ENCODE data around the gene TMEM170B.

The TMEM170B gene

DNA sequence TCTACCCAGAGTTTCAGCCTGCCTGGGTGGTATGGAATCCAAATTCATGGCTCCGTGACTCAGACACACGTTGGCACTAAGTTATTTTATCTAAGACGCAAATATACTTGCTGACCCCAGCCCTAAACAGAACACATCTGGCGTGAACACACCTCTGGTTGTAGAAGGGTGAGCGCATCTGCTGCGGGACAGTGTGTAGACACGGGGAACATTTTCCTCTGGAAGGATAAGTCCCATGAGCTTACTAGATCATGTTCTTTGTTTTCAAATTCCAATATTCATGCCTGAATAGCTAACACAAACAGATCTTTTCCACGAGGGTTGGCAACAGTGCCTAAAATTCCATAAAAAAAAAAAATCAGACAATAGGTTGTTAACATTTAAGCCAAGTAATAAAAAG, 87.8 kb downstream of the TMEM170B start:
- no peak overlapping the region for H3K4me3 ChIP-seq (ENCODE audit: low read depth, low read length)
- TF ChIP-seq, protein P1, sequence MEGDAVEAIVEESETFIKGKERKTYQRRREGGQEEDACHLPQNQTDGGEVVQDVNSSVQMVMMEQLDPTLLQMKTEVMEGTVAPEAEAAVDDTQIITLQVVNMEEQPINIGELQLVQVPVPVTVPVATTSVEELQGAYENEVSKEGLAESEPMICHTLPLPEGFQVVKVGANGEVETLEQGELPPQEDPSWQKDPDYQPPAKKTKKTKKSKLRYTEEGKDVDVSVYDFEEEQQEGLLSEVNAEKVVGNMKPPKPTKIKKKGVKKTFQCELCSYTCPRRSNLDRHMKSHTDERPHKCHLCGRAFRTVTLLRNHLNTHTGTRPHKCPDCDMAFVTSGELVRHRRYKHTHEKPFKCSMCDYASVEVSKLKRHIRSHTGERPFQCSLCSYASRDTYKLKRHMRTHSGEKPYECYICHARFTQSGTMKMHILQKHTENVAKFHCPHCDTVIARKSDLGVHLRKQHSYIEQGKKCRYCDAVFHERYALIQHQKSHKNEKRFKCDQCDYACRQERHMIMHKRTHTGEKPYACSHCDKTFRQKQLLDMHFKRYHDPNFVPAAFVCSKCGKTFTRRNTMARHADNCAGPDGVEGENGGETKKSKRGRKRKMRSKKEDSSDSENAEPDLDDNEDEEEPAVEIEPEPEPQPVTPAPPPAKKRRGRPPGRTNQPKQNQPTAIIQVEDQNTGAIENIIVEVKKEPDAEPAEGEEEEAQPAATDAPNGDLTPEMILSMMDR (IDR thresholded peaks at IDR 0.05; ENCODE audit: borderline replicate concordance, insufficient read depth, low read depth, low read length), result no peak

DNA sequence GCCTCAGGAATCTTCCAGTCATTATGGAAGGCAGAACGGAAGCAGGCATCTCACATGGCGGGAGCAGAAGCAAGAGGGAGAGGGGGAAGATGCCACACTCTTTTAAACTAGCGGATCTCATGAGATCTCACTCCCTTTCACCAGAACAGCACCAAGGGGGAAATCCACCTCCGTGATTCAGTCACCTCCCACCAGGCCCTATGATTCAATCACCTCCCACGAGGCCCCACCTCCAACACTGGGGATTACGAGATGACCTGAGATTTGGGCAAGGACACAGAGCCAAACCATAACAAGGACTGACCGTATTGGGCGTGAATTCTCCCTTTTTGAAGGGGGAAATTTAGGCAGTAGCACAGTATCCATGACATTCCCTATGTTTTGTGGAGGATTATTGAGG, 88.8 kb downstream of the TMEM170B start:
- TF ChIP-seq, protein P1 (IDR thresholded peaks at IDR 0.05; ENCODE audit: borderline replicate concordance, insufficient read depth, low read depth, low read length), result no peak
- H3K4me3 ChIP-seq (ENCODE audit: low read depth, low read length), result no peak overlapping the region

DNA sequence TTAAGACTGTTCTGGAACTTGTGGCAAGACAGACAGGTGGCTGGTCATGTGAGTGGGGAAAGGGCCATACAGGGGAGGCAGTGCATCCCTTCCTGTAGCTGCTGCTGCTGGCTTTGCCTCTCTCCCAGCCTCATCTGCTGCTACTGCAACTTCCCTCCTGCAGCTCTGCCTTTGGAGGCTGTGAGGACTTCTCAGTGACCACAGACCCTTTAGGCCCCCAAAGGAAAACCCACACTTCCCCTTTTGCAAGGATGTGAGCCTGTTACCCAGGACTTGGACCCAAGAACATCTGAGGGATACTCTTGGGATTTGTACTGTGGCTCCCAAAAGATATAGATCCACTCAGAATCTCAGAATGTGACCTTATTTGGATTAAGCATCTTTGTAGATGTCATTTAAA, 91.0 kb downstream of the TMEM170B start:
- TF ChIP-seq, protein P1 (IDR thresholded peaks at IDR 0.05; ENCODE audit: borderline replicate concordance, insufficient read depth, low read depth, low read length), result no peak

DNA sequence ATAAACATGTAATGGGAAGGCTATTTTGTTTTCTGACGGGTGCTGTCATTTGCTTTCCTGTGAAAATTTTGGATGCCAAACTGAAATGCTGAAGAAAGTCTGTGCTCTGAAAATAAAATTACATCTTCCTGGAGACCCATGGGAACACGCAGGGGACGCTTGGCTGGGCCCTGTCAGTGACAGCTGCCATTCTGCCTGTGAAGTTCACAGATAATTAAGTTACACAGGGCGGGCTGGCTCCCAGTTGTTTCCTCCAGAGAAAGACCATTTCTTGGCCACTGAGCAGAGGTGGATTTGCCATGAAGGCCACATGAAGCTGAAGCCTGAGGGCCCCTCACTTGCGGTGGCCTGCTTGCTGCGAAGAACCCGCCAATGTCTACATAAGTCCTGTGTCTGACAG, 93.5 kb downstream of the TMEM170B start:
- H3K4me3 ChIP-seq (ENCODE audit: low read depth, low read length), result no peak overlapping the region
- TF ChIP-seq, protein P1 (IDR thresholded peaks at IDR 0.05; ENCODE audit: borderline replicate concordance, insufficient read depth, low read depth, low read length), result no peak

More for the DNA sequence above, 91.0 kb downstream of the TMEM170B start:
- no peak overlapping the region for H3K4me3 ChIP-seq (ENCODE audit: low read depth, low read length)

DNA sequence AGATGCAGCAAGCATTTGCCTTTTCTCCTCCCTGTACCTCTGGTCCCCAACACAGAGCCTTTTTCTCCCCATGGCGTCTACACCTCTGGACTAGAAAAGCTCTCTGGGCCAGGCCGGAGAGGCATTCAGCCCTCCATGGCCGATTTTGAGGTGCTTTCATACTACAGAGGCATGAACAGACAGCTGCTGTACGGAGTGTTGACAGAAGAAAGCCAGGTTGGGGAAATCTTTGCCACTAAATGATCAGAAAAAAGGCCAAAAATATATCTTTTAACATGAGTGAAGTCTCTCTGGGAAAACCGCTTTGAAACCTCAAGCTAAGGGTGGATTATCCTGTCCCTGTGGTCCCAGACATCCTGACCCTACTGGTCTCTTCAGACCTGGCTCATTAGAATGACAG, 94.0 kb downstream of the TMEM170B start:
- no peak overlapping the region for H3K4me3 ChIP-seq (ENCODE audit: low read depth, low read length)
- TF ChIP-seq, protein P1 (IDR thresholded peaks at IDR 0.05; ENCODE audit: borderline replicate concordance, insufficient read depth, low read depth, low read length), result no peak

DNA sequence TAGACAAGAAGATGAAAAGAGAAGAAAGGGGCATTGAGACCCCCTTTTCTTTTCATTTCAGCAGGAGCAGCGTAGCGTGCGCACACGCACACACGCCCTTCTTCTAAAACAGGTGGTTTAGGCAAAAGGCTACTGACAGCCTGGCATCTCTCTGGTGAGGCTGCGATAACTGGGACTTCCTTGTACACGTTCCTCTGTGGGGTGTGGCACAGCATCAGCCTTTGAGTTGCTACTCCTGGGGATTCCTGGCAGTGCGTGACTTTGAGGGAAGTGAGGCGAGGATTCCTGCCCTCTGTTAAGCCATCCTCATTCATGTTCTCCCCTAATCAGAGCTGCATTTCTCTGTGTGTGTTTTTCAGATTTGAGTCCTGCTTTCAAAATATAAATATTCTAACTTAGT, 94.7 kb downstream of the TMEM170B start:
- H3K4me3 ChIP-seq (ENCODE audit: low read depth, low read length), result no peak overlapping the region
- TF ChIP-seq, protein P1 (IDR thresholded peaks at IDR 0.05; ENCODE audit: borderline replicate concordance, insufficient read depth, low read depth, low read length), result no peak

DNA sequence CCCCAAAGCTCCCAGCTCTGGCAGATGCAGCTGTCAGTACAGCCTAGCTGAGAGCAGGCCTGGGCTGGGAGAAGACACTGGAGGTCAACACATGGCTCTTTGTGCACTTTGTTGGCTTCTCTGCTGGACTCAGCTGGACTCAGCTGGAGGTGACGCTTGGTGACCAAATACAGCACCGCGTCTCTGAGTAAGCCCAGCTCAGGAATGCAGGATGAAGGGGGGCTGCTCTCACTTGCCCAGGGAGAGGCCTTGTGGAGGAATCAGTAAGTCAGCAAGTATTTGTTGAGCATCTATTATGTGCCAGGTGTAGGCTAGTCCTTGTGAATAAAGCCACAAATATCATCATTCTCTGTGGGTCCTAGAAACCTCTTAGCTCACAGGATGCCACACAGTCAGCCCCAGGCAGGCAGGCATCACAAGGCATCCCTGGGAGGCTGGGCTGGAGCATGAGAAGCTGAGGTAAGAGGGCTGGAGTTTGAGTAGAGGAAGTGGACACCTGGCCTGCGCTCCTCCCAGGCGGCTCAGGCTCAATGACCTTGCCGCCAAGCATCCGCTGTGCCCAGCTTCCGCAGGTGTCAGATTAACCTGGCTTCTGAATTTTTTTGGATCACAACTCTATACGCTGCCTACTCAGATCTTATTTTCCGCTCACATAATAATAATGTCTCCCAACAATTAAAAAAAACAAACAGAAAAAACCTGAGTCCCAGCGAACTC, 95.4 kb downstream of the TMEM170B start:
- TF ChIP-seq, protein P1 (IDR thresholded peaks at IDR 0.05; ENCODE audit: borderline replicate concordance, insufficient read depth, low read depth, low read length), result no peak
- no peak overlapping the region for H3K4me3 ChIP-seq (ENCODE audit: low read depth, low read length)
